GM12873 (cell line): ENCODE data around the gene MCM7.

ENCODE experiments used
- TF ChIP-seq, protein P1 (sequence below): IDR thresholded peaks from 2 replicates; pipeline ENCODE4 v1.5.1; 2012; ENCODE audit warnings: low read depth, mild to moderate bottlenecking, moderate library complexity, low read length, control low read depth; ENCODE audit not compliant: insufficient read depth; ENCODE audit errors: missing control alignments

The MCM7 gene

DNA sequence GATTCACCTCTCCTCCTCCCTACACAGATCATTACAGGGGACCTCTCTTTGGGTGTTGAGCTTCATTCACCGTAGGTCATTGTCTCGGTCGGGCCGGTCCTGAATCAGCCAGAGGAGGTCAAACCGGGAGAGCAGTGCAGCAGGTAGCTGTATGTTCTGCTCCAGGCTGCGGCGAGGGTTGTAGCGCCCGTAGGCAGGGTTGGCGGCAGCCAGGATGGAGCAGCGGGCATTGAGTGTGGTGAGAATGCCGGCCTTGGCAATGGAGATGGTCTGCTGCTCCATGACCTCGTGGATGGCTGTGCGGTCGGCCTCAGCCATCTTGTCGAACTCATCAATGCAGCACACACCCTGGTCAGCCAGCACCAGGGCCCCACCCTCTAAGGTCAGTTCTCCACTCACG is 5.5 kb downstream of the MCM7 start:
- TF ChIP-seq, protein P1, sequence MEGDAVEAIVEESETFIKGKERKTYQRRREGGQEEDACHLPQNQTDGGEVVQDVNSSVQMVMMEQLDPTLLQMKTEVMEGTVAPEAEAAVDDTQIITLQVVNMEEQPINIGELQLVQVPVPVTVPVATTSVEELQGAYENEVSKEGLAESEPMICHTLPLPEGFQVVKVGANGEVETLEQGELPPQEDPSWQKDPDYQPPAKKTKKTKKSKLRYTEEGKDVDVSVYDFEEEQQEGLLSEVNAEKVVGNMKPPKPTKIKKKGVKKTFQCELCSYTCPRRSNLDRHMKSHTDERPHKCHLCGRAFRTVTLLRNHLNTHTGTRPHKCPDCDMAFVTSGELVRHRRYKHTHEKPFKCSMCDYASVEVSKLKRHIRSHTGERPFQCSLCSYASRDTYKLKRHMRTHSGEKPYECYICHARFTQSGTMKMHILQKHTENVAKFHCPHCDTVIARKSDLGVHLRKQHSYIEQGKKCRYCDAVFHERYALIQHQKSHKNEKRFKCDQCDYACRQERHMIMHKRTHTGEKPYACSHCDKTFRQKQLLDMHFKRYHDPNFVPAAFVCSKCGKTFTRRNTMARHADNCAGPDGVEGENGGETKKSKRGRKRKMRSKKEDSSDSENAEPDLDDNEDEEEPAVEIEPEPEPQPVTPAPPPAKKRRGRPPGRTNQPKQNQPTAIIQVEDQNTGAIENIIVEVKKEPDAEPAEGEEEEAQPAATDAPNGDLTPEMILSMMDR = no peak

DNA sequence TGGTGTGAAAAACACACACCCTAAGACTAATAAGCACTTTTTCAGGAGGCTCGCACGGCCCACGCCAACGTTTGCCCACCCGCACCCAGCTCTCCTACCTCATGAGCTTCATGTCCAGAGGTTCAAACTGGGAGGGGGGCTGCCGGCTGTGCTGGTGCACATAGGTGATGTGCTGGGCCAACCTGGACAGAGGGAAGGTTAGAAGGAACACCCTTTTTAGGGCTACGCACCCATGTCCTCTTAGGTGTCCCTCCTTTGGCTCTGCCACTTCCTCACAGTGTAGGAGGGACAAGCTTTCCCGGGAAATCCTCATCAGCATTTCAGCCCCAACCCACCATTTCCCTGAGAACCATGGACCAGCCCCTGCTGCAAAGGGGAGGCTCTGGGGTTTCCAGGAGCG is 5.9 kb downstream of the MCM7 start:
- TF ChIP-seq, protein P1 = no peak

DNA sequence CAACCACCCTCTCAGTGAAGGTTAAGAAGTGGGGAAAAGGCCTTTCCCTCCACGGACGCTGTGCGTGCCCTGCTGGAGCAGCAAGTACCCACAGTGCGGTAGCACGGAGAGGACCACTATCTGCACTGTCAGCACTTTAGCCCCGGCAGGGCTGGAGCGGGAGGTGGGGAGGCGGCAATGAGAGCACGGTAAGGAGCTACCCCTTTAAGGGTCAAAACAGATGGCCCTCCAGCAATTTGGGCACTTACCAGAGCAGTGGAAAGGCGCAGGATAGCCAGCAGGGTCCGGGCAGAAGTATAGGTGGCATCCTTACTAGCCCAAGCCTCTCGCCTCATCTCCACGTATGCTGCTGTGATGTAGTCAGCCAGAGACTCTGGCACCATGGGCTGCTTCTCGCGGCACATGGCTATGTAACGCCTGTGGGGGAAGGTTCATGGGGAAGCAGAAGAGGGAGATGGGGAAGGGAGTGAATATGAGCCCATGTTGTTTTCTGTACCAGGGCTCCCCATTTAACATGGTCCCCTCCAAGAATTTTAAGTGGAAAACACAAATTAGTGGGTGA is 7.2 kb downstream of the MCM7 start:
- TF ChIP-seq, protein P1 = no peak

DNA sequence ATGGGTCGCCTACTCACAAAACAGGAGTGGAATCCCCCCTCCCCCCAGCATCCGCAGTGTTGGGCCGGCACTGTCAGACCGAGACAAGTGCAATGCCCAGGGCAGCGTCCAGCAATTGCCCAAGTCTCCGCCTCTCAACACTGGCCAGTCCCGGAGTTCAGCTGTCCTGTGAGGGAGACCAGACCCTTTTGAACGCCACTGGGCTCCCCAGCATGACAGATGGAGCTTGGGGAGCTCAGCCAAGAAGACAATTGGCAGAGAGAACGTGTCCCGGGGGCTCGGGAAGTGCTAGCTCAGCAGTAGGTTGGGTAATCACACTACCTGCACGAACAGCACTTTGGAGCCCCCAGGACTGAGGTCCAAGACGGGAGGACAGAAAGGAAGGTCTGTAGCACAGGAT is 7.7 kb downstream of the MCM7 start:
- TF ChIP-seq, protein P1 = no peak

DNA sequence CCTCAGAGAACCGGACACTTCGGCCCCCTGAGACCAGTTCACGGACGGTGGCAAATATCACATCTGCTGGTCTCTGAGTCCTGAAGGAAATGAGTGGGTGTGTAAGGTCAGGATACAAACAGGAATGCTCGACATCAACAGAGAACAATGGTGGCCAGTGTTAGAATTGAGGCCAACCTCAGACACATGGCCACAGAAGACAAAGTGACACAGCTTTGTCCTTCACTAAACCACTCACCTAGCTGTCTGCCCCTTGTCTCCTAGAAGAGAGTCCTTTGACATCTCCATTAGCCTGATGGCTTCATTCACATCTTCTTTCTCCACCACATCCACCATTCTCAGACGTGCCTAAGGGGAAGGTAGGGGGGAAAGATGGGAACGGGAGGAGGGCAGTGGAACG is 8.1 kb downstream of the MCM7 start:
- TF ChIP-seq, protein P1 = no peak

DNA sequence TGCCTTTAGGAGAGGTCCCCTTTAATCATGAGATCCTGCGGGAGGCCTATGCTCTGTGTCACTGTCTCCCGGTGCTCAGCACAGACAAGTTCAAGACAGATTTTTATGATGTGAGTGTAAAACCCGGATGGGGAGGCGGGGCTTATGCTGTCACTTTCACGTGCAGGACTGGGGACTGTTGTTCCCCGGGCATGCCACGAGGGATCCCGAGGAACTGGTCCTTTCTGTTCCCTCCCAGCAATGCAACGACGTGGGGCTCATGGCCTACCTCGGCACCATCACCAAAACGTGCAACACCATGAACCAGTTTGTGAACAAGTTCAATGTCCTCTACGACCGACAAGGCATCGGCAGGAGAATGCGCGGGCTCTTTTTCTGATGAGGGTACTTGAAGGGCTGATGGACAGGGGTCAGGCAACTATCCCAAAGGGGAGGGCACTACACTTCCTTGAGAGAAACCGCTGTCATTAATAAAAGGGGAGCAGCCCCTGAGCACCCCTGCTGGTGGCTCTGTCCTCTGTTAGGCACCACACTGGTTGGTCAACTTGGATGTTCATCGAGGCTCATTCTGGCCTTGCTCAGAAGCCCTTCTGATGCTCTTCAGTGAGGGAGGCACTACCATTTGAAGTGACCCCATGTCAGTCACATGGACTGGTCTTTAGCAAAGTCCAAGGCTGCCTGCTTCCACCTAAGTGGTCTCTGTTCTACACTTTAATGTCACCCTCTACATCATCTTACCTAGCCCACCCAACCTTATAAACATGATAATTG is 9.6 kb downstream of the MCM7 start:
- TF ChIP-seq, protein P1 = peak; percentile 29

DNA sequence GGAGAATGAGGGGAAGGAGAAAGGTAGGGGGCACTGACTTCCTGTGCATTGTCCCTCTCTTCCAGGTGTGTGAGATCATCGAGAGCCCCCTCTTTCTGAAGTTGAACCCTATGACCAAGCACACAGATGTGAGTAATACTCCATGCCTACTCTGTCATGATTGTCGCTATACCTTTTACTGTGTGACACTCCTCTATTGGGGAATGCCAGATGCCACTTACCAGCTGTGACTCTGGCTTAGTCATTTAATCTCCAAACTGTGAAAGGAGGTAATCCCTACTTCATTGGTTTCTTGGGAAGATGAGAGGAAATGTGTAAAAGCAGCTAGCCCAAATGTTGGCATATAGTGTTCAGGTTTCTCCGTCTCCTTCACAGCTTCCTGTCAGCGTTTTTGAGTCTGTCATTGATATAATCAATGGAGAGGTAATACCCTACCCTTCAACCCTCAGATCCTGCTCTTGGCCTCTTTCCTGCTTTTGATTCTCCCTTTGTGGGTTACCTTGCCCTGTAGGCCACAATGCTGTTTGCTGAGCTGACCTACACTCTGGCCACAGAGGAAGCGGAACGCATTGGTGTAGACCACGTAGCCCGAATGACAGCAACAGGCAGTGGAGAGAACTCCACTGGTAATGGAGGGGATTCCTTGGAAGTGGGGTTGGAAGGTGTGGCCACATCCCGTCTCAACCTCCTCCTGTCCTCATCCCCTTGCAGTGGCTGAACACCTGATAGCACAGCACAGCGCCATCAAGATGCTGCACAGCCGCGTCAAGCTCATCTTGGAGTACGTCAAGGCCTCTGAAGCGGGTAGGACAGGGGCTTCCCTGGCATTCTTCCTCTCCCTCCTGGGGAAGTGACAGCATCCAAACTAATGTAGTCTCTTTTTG is 10.4 kb downstream of the MCM7 start:
- TF ChIP-seq, protein P1 = no peak
